Uterus (tissue), 2 donors: ENCODE data around the gene SMCO1.

ENCODE experiments used
- POLR2A ChIP-seq, 2 donors: fragments of 450-650 bp; IDR thresholded peaks; one replicate each; pipeline ENCODE4 v1.6.1; 2016; ENCODE audit warnings: antibody characterized with exemption in 2 of 2, mild to moderate bottlenecking in 1 of 2, moderate library complexity in 1 of 2
- TF ChIP-seq, protein P1 (sequence below), 4 experiments: fragments of 200-600 bp in 2 of 4; fragments of 450-650 bp in 2 of 4; sonication (generic) in 2 of 4; IDR thresholded peaks; one replicate each; pipeline ENCODE4 v1.5.1; 2016 to 2019; ENCODE audit warnings: antibody characterized with exemption in 4 of 4, mild to moderate bottlenecking in 2 of 4, moderate library complexity in 1 of 4

DNA sequence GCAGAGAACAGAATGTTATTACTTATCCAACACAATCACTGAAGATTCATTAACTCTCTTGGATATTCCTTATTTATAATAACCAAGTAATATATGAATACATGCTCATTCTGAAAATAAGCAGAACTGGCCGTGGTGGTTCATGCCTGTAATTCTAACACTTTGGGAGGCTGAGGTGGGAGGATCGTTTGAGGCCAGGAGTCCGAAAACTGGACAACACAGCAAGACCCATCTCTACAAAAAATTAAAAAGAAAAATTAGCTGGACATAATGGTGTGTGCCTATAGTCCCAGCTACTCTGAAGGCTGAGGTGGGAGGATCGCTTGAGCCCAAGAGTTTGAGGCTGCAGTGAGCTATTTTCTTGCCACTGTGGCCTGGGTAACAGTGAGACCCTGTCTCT is 37.5 kb downstream of the SMCO1 start:
- no peak for TF ChIP-seq POLR2A (IDR thresholded peaks at IDR 0.05)
- TF ChIP-seq, protein P1, sequence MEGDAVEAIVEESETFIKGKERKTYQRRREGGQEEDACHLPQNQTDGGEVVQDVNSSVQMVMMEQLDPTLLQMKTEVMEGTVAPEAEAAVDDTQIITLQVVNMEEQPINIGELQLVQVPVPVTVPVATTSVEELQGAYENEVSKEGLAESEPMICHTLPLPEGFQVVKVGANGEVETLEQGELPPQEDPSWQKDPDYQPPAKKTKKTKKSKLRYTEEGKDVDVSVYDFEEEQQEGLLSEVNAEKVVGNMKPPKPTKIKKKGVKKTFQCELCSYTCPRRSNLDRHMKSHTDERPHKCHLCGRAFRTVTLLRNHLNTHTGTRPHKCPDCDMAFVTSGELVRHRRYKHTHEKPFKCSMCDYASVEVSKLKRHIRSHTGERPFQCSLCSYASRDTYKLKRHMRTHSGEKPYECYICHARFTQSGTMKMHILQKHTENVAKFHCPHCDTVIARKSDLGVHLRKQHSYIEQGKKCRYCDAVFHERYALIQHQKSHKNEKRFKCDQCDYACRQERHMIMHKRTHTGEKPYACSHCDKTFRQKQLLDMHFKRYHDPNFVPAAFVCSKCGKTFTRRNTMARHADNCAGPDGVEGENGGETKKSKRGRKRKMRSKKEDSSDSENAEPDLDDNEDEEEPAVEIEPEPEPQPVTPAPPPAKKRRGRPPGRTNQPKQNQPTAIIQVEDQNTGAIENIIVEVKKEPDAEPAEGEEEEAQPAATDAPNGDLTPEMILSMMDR (IDR thresholded peaks at IDR 0.05): no peak
